ENCODE measurements around the gene MYO3B.

DNA sequence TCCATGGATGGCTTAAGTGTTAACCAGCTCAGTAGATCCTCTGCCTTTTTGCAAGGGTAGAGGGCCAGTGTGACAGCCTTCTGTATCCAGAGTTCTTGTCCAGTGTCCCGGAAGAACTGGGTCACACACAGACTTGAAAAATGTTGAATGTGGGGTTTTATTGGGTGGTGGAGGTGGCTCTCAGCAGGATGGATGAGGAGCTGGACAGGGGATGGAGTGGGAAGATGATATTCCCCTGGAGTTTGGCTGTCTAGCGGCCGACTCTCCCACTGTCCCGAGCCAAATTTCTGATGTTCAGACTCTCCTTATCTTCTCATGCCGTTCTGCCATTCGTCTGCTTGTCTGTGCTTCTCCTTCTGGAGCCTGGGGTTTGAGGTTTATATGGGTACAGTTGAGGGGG lies 72.6 kb downstream of the MYO3B start:
- no peak for TF ChIP-seq CTCF (IDR thresholded peaks at IDR 0.05)
- TF ChIP-seq POLR2A (IDR thresholded peaks at IDR 0.05) = no peak
